SK-N-SH (cell line): ENCODE measurements around the gene SPDYE16. TPM values are rescaled to one million over a fixed set of nuclear protein-coding genes. Genes with fewer than 3 reads are reported as not detected.
"Not testable (repeated sequence)": the region's sequence is repeated elsewhere in the genome, so short reads cannot be mapped to it uniquely, and the experiment has no call there.

Experiments
- CTCF ChIA-PET: fragments of 300-600, 350-600 bp; formaldehyde crosslinking; extraction: SDS; loops from one replicate; lab custom pipeline; 2021; lab: Yijun Ruan, JAX
- POLR2A ChIA-PET: fragments of 350-600 bp; sonication (Branson Sonifier 250); formaldehyde crosslinking; extraction: SDS; loops from one replicate; lab custom pipeline; 2020; ENCODE audit warnings: antibody characterized with exemption, inconsistent platforms; lab: Yijun Ruan, JAX
- DNase-seq: peaks from one replicate; pipeline ENCODE4 v3.0.0; 2012
- H2AFZ ChIP-seq: fragments of 200-600 bp; sonication (generic); 2 replicates; pipeline ENCODE4 v1.8.1; 2016; ENCODE audit warnings: antibody characterized with exemption, mild to moderate bottlenecking, low read depth
- H3F3A ChIP-seq: fragments of 200-600 bp; sonication (generic); replicated peaks from 2 replicates; pipeline ENCODE3; 2016; ENCODE audit warnings: antibody characterized with exemption, mild to moderate bottlenecking; ENCODE audit not compliant: insufficient read depth
- H3K27ac ChIP-seq, 2 experiments: fragments of 200-500 bp in 1 of 2; fragments of 200-600 bp in 1 of 2; sonication (Bioruptor generic) in 1 of 2; sonication (generic), shearing (Covaris generic) in 1 of 2; 2 replicates each; pipeline versions ENCODE4 v1.5.1 to v1.6.1; 2014 to 2016; ENCODE audit warnings: low read depth in 2 of 2, inconsistent platforms in 1 of 2, low read length in 1 of 2, mild to moderate bottlenecking in 1 of 2, mixed read lengths in 1 of 2
- H3K27me3 ChIP-seq: fragments of 200-600 bp; sonication (generic), shearing (Covaris generic); 2 replicates; pipeline ENCODE4 v1.6.1; 2016; ENCODE audit warnings: mixed run types; ENCODE audit not compliant: insufficient read depth
- H3K36me3 ChIP-seq, 2 experiments: fragments of 200-500 bp in 1 of 2; fragments of 200-600 bp in 1 of 2; sonication (Bioruptor generic) in 1 of 2; sonication (generic) in 1 of 2; replicated peaks in 1 of 2; 2 replicates each; pipeline versions ENCODE3 to v1.5.1; 2014 to 2016; ENCODE audit warnings: low read length in 1 of 2, mild to moderate bottlenecking in 1 of 2; ENCODE audit not compliant: insufficient read depth in 2 of 2, control insufficient read depth in 1 of 2
- H3K4me1 ChIP-seq, 2 experiments: fragments of 200-500 bp in 1 of 2; fragments of 200-600 bp in 1 of 2; sonication (Bioruptor generic) in 1 of 2; sonication (generic), shearing (Covaris generic) in 1 of 2; 2 replicates each; pipeline versions ENCODE4 v1.5.1 to v1.6.1; 2014 to 2016; ENCODE audit warnings: low read depth in 1 of 2, low read length in 1 of 2, mixed run types in 1 of 2; ENCODE audit not compliant: insufficient read depth in 2 of 2, control insufficient read depth in 1 of 2
- H3K4me2 ChIP-seq: fragments of 200-600 bp; sonication (generic), shearing (Covaris generic); 2 replicates; pipeline ENCODE4 v1.6.1; 2017; ENCODE audit warnings: mixed run types
- H3K4me3 ChIP-seq, 2 experiments: fragments of 200-500 bp in 1 of 2; fragments of 200-600 bp in 1 of 2; sonication (Bioruptor generic) in 1 of 2; sonication (generic), shearing (Covaris generic) in 1 of 2; 2 replicates each; pipeline versions ENCODE4 v1.5.1 to v1.8.1; 2014 to 2016; ENCODE audit warnings: low read depth in 2 of 2, inconsistent platforms in 1 of 2, low read length in 1 of 2, mild to moderate bottlenecking in 1 of 2, mixed read lengths in 1 of 2, moderate library complexity in 1 of 2
- H3K79me2 ChIP-seq: fragments of 200-600 bp; sonication (generic); 2 replicates; pipeline ENCODE4 v1.8.1; 2017; ENCODE audit warnings: mild to moderate bottlenecking; ENCODE audit not compliant: insufficient read depth
- H3K9ac ChIP-seq: fragments of 200-600 bp; sonication (generic); 2 replicates; pipeline ENCODE4 v1.6.1; 2017; ENCODE audit warnings: mixed run types
- H3K9me2 ChIP-seq: fragments of 200-600 bp; sonication (generic); 2 replicates; pipeline ENCODE4 v1.6.1; 2017; ENCODE audit warnings: mixed run types
- H3K9me3 ChIP-seq: fragments of 200-600 bp; sonication (generic); 2 replicates; pipeline ENCODE4 v1.6.1; 2017; ENCODE audit warnings: mixed run types, mild to moderate bottlenecking, moderate library complexity
- H4K20me1 ChIP-seq: fragments of 200-600 bp; sonication (generic); 2 replicates; pipeline ENCODE4 v1.6.1; 2017; ENCODE audit warnings: mild to moderate bottlenecking, mixed run types; ENCODE audit not compliant: insufficient read depth
- EZH2phosphoT487 ChIP-seq: fragments of 200-600 bp; sonication (generic); IDR thresholded peaks from 2 replicates; pipeline ENCODE4 v1.6.1; 2017; ENCODE audit warnings: low read depth, mixed run types, mild to moderate bottlenecking, antibody characterized with exemption, moderate library complexity, borderline replicate concordance
- FOSL2 ChIP-seq: IDR thresholded peaks from 2 replicates; pipeline ENCODE4 v1.4.0; 2012; ENCODE audit warnings: low read depth, mild to moderate bottlenecking, moderate library complexity, borderline replicate concordance
- JUND ChIP-seq: IDR thresholded peaks from 2 replicates; pipeline ENCODE4 v1.4.0; 2012
- POLR2AphosphoS5 ChIP-seq: IDR thresholded peaks from 2 replicates; pipeline ENCODE4 v1.6.1; 2012; ENCODE audit warnings: low read depth, low read length
- TEAD4 ChIP-seq: IDR thresholded peaks from 2 replicates; pipeline ENCODE4 v1.4.0; 2012; ENCODE audit warnings: mild to moderate bottlenecking, borderline replicate concordance; ENCODE audit not compliant: insufficient read depth
- WGBS: methylation state at CpG from one replicate; pipeline ENCODE4 v1.1.6; 2017; ENCODE audit warnings: low lambda C conversion rate; 5-methylcytosine and 5-hydroxymethylcytosine counted together
- polyA plus RNA-seq, 3 experiments: library from polyadenylated mRNA; depleted of rRNA; stranded (reverse); fragments of >200 nt; gene quantifications; 2 replicates each; pipeline ENCODE4 v1.2.3, GENCODE V29; 2012
- TF ChIP-seq, protein P1 (sequence below): IDR thresholded peaks from 2 replicates; pipeline ENCODE4; 2012
- TF ChIP-seq, protein P2 (sequence below): fragments of 150-350 bp; IDR thresholded peaks from 2 replicates; pipeline ENCODE4 v1.6.1; 2016; ENCODE audit warnings: mild to moderate bottlenecking, low read depth, low read length
- TF ChIP-seq, protein P3 (sequence below): IDR thresholded peaks from 2 replicates; pipeline ENCODE4 v1.4.0; 2012; ENCODE audit warnings: low read depth, borderline replicate concordance

The SPDYE16 gene
- polyA plus RNA-seq, 1 of the 3 experiments (the other 2 are of a cell fraction), result 0.10 TPM

DNA sequence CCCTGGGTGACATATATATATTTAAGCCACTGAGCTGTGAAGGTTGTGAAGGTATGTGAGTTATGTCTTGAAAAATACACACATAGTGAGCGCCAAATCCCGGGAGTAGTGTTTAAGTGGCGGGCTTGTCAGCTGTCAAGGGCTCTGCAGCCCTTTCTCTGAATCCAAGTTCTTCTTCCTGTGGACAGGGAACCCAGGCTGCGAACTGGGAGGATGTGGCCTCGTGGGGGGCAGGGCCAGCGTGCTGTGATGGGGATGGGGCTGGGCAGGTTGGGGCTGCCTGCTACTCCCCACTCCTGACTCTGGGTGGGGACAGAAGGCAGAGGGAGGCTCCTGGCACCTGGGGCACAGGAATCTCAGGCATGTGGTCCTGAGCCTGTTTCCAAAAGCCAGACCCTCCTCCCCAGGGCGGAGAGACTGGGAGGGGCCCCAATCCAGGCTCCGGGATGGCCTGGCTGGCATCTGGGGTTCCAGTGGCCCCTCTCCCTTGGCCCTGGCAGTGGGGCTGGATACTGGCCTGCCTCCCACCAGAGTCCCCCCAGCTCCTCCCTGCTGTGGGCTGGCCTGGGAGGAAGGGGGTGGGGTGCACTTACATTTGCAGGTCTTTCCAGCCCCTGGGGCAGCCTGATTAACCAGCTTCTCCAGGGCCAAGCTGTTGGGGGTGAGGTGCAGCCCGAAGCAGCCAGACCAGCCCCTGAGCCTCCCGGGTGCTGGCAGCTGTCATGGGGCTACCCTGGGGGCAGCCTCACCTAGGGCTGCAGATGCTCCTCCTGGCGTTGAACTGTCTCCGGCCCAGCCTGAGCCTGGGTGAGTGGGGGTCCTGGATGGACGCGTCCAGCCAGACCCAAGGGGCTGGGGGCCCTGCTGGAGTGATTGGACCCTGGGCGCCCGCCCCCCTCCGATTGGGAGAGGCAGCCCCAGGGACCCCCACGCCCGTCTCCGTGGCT, 32.9 kb downstream of the SPDYE16 start, which contains the start of gene UPK3B (continued):
- TF ChIP-seq, protein P1, sequence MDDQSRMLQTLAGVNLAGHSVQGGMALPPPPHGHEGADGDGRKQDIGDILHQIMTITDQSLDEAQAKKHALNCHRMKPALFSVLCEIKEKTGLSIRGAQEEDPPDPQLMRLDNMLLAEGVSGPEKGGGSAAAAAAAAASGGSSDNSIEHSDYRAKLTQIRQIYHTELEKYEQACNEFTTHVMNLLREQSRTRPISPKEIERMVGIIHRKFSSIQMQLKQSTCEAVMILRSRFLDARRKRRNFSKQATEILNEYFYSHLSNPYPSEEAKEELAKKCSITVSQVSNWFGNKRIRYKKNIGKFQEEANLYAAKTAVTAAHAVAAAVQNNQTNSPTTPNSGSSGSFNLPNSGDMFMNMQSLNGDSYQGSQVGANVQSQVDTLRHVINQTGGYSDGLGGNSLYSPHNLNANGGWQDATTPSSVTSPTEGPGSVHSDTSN, result no peak
- TF ChIP-seq TEAD4 (no peak), EZH2phosphoT487 (no peak), POLR2AphosphoS5 (no peak), JUND (no peak)
- TF ChIP-seq, protein P2, sequence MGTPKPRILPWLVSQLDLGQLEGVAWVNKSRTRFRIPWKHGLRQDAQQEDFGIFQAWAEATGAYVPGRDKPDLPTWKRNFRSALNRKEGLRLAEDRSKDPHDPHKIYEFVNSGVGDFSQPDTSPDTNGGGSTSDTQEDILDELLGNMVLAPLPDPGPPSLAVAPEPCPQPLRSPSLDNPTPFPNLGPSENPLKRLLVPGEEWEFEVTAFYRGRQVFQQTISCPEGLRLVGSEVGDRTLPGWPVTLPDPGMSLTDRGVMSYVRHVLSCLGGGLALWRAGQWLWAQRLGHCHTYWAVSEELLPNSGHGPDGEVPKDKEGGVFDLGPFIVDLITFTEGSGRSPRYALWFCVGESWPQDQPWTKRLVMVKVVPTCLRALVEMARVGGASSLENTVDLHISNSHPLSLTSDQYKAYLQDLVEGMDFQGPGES, result no peak
- TF ChIP-seq, protein P3, sequence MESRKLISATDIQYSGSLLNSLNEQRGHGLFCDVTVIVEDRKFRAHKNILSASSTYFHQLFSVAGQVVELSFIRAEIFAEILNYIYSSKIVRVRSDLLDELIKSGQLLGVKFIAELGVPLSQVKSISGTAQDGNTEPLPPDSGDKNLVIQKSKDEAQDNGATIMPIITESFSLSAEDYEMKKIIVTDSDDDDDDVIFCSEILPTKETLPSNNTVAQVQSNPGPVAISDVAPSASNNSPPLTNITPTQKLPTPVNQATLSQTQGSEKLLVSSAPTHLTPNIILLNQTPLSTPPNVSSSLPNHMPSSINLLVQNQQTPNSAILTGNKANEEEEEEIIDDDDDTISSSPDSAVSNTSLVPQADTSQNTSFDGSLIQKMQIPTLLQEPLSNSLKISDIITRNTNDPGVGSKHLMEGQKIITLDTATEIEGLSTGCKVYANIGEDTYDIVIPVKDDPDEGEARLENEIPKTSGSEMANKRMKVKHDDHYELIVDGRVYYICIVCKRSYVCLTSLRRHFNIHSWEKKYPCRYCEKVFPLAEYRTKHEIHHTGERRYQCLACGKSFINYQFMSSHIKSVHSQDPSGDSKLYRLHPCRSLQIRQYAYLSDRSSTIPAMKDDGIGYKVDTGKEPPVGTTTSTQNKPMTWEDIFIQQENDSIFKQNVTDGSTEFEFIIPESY, result no peak

DNA sequence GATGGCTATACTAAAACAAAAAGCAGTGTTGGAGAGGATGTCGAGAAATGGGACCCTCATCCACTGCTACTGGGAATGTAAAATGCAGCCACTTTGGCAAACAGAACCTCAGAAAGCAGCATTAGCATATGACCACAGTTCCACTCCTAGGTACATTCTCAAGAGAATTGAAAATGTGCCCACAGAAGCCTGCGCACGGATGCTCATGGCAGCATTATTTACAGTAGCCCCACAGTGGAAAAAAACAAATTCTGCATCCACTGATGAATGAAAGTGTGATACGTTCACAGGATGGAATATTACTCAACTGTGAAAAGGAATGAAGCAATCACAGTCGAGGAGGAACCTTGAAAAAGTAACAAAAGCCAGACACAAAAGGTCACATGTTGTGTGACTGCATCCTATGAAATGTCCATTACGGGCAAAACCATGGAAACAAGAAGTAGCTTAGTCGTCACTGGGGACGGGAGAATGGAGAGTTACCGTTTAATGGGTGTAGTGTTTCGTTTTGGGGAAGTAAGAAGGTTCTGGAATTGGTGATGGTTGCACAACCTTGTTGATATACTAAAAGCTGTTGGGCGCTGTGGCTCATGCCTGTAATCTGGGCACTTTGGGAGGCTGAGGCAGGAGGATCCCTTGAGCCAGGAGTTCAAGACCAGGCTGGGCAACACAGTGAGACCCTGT, 35.2 kb downstream of the SPDYE16 start:
- no peak overlapping the region for H3K4me2 ChIP-seq
- H3K4me1 ChIP-seq, result peaks cover 0 to 7% of the 10 kb centered on the region in 2 experiments; a peak in 1 of 4 replicates
- H3K79me2 ChIP-seq, result no peaks in the 10 kb centered on the region
- no peak for DNase-seq
- no peaks in the 10 kb centered on the region for H4K20me1 ChIP-seq
- 85% methylated on average over 11 of the region's 11 CpGs for WGBS
- no peaks in the 10 kb centered on the region for H3K9me3 ChIP-seq
- ChIA-PET CTCF (interaction anchor here (1.0 kb wide), 1 partner anchor 330 kb away, joined by 3 read pairs; no protein-coding TSS in a partner anchor), POLR2A (no interaction called here)
- no peaks in the 10 kb centered on the region for H3K9me2 ChIP-seq
- H3K27ac ChIP-seq, result no peak overlapping the region
- H2AFZ ChIP-seq, result no peak overlapping the region
- peaks cover 0 to 2% of the 10 kb centered on the region in 2 experiments for H3K36me3 ChIP-seq
- no peak for TF ChIP-seq FOSL2
- H3K4me3 ChIP-seq, result no peak overlapping the region
- no peaks in the 10 kb centered on the region for H3F3A ChIP-seq
- no peak overlapping the region for H3K9ac ChIP-seq
- H3K27me3 ChIP-seq, result no peaks in the 10 kb centered on the region

DNA sequence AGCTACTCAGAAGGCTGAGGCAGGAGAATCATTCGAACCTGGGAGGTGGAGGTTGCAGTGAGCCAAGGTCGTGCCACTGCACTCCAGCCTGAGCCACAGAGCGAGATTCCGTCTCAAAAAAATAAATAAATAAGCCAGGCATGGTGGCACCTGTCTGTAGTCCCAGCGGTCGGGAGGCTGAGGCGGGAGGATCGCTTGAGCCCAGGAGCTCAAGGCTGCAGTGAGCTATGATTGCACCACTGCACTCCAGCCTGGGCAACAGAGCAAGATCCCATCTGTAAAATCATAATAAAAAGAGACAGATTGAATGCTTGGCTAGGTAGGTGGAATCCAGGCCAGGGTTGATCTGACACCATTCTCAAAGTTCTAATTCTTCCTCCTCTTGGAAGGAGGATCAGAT, 36.5 kb downstream of the SPDYE16 start:
- H3K36me3 ChIP-seq, H3K27ac ChIP-seq, H3K27me3 ChIP-seq, H3K4me1 ChIP-seq, DNase-seq, H3K4me2 ChIP-seq, H3F3A ChIP-seq, H3K9ac ChIP-seq, H4K20me1 ChIP-seq, H2AFZ ChIP-seq, H3K79me2 ChIP-seq, CTCF ChIA-PET, H3K4me3 ChIP-seq, POLR2A ChIA-PET, H3K9me2 ChIP-seq, H3K9me3 ChIP-seq: not testable (repeated sequence)
- 95% methylated on average over 8 of the region's 8 CpGs for WGBS
